HG03521 (cell line): ENCODE measurements around the gene MYBPC1.

Experiments
- ATAC-seq: cut with Tn5 transposase; IDR thresholded peaks from one replicate; pipeline ENCODE4 v1.9.1; 2021; ENCODE audit warnings: mild to moderate bottlenecking, moderate library complexity; ENCODE audit not compliant: unreplicated experiment

The MYBPC1 gene

GRCh38 chr12:101598483-101598882 lies 3.7 kb downstream of the MYBPC1 start:
- ATAC-seq, result no peak

- ATAC-seq, result no peak
Observed at GRCh38 chr12:101599311-101599710, 4.5 kb downstream of the MYBPC1 start.

- no peak for ATAC-seq
Observed at GRCh38 chr12:101599771-101600484, 5.2 kb downstream of the MYBPC1 start.

- no peak for ATAC-seq
Observed at GRCh38 chr12:101604132-101604531, 9.4 kb downstream of the MYBPC1 start.

GRCh38 chr12:101607894-101608293 lies 13.1 kb downstream of the MYBPC1 start:
- ATAC-seq, result no peak

GRCh38 chr12:101608301-101609133 lies 13.7 kb downstream of the MYBPC1 start:
- no peak for ATAC-seq

GRCh38 chr12:101609198-101609597 lies 14.4 kb downstream of the MYBPC1 start:
- ATAC-seq, result no peak

GRCh38 chr12:101612160-101612916 lies 17.6 kb downstream of the MYBPC1 start:
- no peak for ATAC-seq

GRCh38 chr12:101616027-101616494 lies 21.3 kb downstream of the MYBPC1 start:
- ATAC-seq, result no peak

- no peak for ATAC-seq
Observed at GRCh38 chr12:101619026-101619786, 24.4 kb downstream of the MYBPC1 start.

- ATAC-seq, result no peak
Observed at GRCh38 chr12:101619858-101620761, 25.3 kb downstream of the MYBPC1 start.

- no peak for ATAC-seq
Observed at GRCh38 chr12:101620762-101621133, 26.0 kb downstream of the MYBPC1 start.

GRCh38 chr12:101628676-101629075 lies 33.9 kb downstream of the MYBPC1 start:
- no peak for ATAC-seq

- peak; percentile 85 for ATAC-seq
Observed at GRCh38 chr12:101634724-101635123, 40.0 kb downstream of the MYBPC1 start.

GRCh38 chr12:101637936-101638335 lies 43.2 kb downstream of the MYBPC1 start:
- ATAC-seq, result no peak

GRCh38 chr12:101642115-101643067 lies 47.6 kb downstream of the MYBPC1 start:
- ATAC-seq, result no peak

- no peak for ATAC-seq
Observed at GRCh38 chr12:101647711-101648110, 52.9 kb downstream of the MYBPC1 start.

GRCh38 chr12:101648195-101648594 lies 53.4 kb downstream of the MYBPC1 start:
- no peak for ATAC-seq
